ENCODE measurements around the gene CFAP46. TPM values are rescaled to one million over a fixed set of nuclear protein-coding genes. Genes with fewer than 3 reads are reported as not detected.

The CFAP46 gene
- polyA plus RNA-seq, 1 of the 3 experiments (the other 2 are of a cell fraction) = 3.9 TPM

DNA sequence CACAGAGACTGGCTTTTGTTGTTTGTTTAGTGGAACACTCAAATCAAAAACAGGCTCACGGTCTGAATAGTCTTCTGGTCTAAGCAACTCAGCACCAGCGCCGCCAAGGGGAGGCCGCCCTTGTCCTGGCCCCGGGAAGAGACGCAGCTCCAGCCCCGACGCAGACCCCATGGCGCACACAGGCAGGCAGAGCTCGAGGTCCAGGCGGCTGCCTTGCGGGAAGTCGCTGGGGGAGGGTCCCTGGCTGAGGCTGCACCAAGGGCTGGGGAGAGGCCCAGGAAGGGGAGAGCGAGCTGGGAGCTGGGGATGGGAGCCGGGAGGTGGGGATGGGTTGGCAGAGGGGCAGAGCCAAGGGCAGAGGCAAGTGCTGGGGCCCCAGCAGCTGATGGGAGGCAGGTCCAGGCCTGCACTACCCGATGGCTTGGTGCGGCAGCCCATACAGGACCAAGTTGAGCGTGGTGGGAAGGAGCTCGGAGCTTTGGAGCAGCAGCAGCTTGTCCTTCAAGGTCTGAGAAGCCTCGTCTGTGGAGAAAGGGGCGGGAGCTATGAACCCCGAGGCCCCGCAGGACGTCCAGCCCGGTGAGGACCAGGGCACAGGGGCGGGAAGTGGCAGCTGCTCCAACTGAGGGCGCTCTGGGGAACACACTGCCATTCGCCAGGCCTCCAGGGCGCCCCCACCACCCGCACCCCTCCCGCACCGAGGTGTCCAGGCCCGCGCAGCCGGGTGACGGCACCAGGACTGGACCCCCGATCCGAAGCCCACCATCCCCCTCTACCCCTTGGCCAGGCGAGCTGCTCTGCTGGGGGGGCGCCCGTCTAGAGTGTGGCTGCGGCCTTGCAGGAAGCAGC is 133.8 kb downstream of the CFAP46 start:
- DNase-seq = no peak
- Histone ChIP-seq H4K20me1 (ENCODE audit: insufficient read depth) (no peaks in the 10 kb centered on the region), H3K4me2 (no peak overlapping the region), H3F3A (replicated peaks; ENCODE audit: insufficient read depth) (no peaks in the 10 kb centered on the region), H3K27me3 (ENCODE audit: insufficient read depth) (no peaks in the 10 kb centered on the region), H3K9ac (no peak overlapping the region), H3K36me3 (replicated peaks in 1 of 2; ENCODE audit: control insufficient read depth in 1 of 2, insufficient read depth in 2 of 2, low read length in 1 of 2) (no peaks in the 10 kb centered on the region), H3K79me2 (ENCODE audit: insufficient read depth) (no peaks in the 10 kb centered on the region), H3K9me3 (no peaks in the 10 kb centered on the region), H3K4me1 (ENCODE audit: control insufficient read depth in 1 of 2, insufficient read depth in 2 of 2, low read depth in 1 of 2, low read length in 1 of 2) (peaks cover 0 to under 1% of the 10 kb centered on the region in 2 experiments; a peak in 1 of 4 replicates), H3K27ac (ENCODE audit: low read depth in 2 of 2, low read length in 1 of 2) (no peak overlapping the region), H3K9me2 (no peaks in the 10 kb centered on the region), H2AFZ (ENCODE audit: low read depth) (no peak overlapping the region), H3K4me3 (ENCODE audit: low read depth in 2 of 2, low read length in 1 of 2) (no peak overlapping the region)
- ChIA-PET POLR2A (no interaction called here), CTCF (interaction anchor here (0.9 to 1.4 kb wide), 3 partner anchors 15 to 350 kb away, joined by 3 to 6 read pairs (median 5); no protein-coding TSS in a partner anchor)
- 69% methylated on average over 14 of the region's 42 CpGs for WGBS (ENCODE audit: low lambda C conversion rate)
- no peak for TF ChIP-seq POLR2AphosphoS5 (IDR thresholded peaks at IDR 0.05; ENCODE audit: low read depth, low read length)
- TF ChIP-seq EP300 (IDR thresholded peaks at IDR 0.05; ENCODE audit: borderline replicate concordance in 1 of 2, low read depth in 1 of 2, low read length in 1 of 2) = no peak
- no peak for TF ChIP-seq TCF12 (IDR thresholded peaks at IDR 0.05)
- TF ChIP-seq YY1 (IDR thresholded peaks at IDR 0.05; ENCODE audit: low read depth) = no peak
- no peak for TF ChIP-seq SMC3 (IDR thresholded peaks at IDR 0.05; ENCODE audit: low read depth, low read length)
- TF ChIP-seq PBX3 (IDR thresholded peaks at IDR 0.05) = no peak
- no peak for TF ChIP-seq RAD21 (IDR thresholded peaks at IDR 0.05; ENCODE audit: low read length)
- TF ChIP-seq, protein P1, sequence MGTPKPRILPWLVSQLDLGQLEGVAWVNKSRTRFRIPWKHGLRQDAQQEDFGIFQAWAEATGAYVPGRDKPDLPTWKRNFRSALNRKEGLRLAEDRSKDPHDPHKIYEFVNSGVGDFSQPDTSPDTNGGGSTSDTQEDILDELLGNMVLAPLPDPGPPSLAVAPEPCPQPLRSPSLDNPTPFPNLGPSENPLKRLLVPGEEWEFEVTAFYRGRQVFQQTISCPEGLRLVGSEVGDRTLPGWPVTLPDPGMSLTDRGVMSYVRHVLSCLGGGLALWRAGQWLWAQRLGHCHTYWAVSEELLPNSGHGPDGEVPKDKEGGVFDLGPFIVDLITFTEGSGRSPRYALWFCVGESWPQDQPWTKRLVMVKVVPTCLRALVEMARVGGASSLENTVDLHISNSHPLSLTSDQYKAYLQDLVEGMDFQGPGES (IDR thresholded peaks at IDR 0.05; ENCODE audit: low read depth, low read length) = no peak
- TF ChIP-seq TEAD4 (IDR thresholded peaks at IDR 0.05; ENCODE audit: borderline replicate concordance, insufficient read depth) = no peak
- TF ChIP-seq FOXM1 (IDR thresholded peaks at IDR 0.05; ENCODE audit: low read depth) = no peak
- no peak for TF ChIP-seq CTCF (IDR thresholded peaks at IDR 0.05)
- no peak for TF ChIP-seq FOXJ3 (CRISPR knock-in tag; IDR thresholded peaks at IDR 0.05)
- no peak for TF ChIP-seq SIN3A (IDR thresholded peaks at IDR 0.05; ENCODE audit: borderline replicate concordance, low read depth, low read length)
- TF ChIP-seq EZH2phosphoT487 (IDR thresholded peaks at IDR 0.05; ENCODE audit: borderline replicate concordance, low read depth) = no peak
- no peak for TF ChIP-seq REST (IDR thresholded peaks at IDR 0.05; ENCODE audit: low read depth, low read length)
- TF ChIP-seq FOSL2 (IDR thresholded peaks at IDR 0.05; ENCODE audit: borderline replicate concordance, low read depth) = no peak
- TF ChIP-seq NRF1 (IDR thresholded peaks at IDR 0.05; ENCODE audit: low read depth, low read length) = no peak
- no peak for TF ChIP-seq RXRA (IDR thresholded peaks at IDR 0.05; ENCODE audit: borderline replicate concordance, low read depth)
- TF ChIP-seq CHD2 (IDR thresholded peaks at IDR 0.05; ENCODE audit: low read length, partially characterized antibody) = no peak
- no peak for TF ChIP-seq GATA2 (CRISPR knock-in tag; IDR thresholded peaks at IDR 0.05)
